T-helper 2 cell treated with Interferon-gamma antibody and Interleukin-4, amounts not matched to agents 100 ng/mL and 5 ng/mL, for 36 hours (primary cell): ENCODE measurements around the gene USP1. TPM values are rescaled to one million over a fixed set of nuclear protein-coding genes. Genes with fewer than 3 reads are reported as not detected.

ENCODE experiments used
- intact Hi-C: fragments of 100-400 bp; cut with micrococcal nuclease; formaldehyde crosslinking; loops from one replicate; pipeline ENCODE4 v1.15.1; 2023
- total RNA-seq: library from RNA; stranded (reverse); gene quantifications from 2 replicates; pipeline ENCODE4 v1.2.3, GENCODE V29; 2022

The USP1 gene
- total RNA-seq, 1 donor from 2014 or later, result 79.6 TPM

DNA sequence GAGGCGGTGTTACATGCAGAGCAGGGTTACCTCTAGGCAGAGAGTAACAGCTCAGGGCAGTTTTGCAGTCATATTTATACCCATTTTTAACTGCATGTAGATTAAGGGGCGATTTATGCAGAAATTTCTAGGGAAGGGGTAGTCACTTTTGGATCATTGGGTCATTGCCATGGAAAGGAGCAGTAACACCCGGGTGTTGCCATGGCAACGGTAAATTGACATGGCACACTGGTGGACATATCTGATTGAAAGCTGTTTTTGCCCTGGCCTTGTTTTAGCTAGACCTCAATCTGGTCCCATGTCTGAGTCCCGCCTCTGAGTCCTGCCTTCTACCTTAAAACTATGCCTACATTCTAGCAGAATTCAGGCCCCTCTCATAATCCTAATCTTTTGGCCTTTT lies 11.8 kb upstream of the USP1 start:
- intact Hi-C loops, result no loop called here

DNA sequence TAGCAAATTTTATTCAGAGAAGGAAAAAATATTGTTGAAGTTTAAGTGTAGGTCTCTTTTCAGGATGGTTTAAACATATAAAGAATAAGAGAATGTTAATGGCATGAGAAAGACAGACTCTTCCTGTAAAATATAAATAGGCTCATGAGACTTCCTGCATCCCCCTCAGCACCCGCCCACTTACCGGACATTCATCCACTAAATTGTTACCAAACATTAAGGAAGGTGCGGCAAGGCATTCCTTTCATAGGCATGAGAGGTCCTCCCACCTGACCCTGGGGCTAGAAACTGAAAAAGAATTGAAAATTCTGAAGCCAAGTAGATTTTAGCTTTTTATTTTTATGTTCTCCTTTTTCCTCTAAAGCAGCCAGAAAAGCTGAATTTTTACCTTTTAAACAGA lies 10.6 kb upstream of the USP1 start:
- intact Hi-C loops, result no loop called here

DNA sequence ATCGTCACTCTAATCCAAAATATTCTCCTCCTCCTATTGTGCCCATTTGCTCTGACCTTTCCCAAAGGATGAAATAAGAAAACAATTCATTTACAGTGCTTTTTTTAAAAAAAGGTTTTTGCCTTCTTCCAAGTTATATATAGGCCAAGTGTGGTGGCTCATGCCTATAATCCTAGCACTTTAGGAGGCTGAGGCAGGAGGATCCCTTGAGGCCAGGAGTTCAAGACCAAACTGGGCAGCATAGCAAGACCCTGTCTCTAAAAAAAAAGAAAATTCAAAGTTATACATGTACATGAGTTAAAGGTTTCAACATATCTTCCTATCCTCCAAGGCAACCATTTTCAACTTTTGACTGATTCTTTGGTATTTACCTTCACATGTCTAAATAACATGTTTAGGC lies 10.1 kb upstream of the USP1 start:
- intact Hi-C loops, result no loop called here

DNA sequence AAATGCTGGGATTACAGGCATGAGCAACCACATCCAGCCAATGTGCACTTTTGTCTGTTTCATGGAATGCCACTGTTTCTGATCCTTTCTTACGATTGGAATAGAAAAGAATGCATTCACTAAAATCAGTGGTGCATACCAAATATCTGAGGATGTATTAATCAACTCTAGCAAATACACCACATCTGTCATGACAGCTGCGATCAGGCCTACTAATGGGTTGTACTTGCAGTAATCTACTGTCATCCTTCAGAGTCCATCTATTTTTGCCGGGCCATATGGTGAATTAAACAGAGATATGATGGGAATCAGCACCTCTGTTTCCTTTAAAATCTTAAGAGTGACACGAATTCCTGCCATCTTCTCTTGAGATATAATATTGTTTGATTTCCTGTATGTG lies 8.5 kb upstream of the USP1 start:
- intact Hi-C loops, result no loop called here

DNA sequence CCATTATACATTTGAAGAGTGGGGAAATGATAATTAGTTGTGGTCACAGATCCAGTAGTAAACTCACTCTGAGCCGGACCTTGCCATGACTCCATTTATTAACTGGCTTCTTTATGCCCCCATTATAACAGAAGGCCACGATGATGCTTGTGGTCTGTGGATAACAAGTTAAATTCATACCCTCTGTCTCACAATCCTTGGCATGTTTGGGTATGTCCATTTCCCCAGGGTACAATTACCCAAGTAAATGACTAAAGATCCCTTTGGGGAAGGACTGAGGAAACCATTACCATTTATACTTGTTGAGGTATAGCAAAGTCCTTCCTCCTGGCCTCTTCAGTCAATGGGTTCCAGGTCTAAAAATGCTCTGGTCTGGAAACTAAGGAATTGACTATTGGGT lies 7.3 kb upstream of the USP1 start:
- intact Hi-C loops, result no loop called here

DNA sequence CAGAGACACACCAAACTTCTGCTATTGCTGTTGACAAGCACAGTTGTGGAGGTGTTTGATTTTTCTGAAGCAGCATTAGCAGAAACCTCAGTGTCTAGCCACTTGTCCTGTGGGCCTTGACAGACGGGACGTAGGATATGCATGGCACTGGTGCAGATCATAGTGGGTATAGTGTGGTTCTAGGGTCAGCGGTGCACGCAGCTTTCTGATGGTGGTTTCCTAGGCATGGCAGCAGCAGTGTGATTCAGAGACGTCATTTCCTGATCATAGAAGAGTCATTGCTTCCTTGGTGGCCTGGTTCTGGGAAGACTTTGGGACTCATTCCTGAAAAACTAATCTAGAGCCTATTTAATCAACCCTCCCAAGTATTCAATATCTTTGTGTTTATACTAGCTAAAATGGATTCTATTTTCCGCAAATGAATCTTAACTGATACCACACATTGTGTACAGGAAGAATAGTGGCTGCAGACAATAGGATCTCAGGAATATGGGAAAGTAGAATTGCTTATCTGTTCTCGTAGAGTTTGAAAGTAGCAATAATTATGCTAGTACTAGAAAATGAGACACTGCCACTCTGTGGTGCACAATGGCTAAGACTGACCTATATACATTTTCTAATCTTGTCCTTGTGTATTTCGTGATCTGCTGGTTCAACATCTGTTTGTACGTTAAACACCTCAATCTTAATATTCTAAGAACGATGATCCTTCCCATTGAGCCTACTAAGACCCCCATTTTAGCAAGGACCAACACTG lies 2.8 kb upstream of the USP1 start:
- intact Hi-C loops, result no loop called here

DNA sequence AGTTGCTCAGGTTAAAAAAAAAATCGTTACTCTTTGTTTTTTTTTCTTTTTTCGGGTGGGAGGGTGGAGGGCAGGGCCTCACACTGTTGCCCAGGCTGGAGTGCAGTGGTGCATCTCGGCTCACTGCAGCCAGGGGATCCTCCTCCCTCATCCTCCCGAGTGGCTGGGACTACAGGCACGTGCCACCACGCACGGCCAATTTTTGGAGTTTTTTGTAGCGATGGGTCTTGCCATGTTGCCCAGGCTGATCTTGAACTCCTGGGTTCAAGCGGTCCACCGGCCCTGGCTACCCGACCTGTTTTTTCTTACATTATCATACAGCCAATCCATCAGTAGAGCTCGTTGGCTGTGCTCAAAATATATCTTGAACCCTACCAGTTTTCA lies 2.2 kb upstream of the USP1 start:
- intact Hi-C loops, result loop anchor here (5.0 kb wide), 3 partner anchors 707 to 1088 kb away; partner anchors contain the start of genes ALG6, EFCAB7, ITGB3BP and TM2D1

DNA sequence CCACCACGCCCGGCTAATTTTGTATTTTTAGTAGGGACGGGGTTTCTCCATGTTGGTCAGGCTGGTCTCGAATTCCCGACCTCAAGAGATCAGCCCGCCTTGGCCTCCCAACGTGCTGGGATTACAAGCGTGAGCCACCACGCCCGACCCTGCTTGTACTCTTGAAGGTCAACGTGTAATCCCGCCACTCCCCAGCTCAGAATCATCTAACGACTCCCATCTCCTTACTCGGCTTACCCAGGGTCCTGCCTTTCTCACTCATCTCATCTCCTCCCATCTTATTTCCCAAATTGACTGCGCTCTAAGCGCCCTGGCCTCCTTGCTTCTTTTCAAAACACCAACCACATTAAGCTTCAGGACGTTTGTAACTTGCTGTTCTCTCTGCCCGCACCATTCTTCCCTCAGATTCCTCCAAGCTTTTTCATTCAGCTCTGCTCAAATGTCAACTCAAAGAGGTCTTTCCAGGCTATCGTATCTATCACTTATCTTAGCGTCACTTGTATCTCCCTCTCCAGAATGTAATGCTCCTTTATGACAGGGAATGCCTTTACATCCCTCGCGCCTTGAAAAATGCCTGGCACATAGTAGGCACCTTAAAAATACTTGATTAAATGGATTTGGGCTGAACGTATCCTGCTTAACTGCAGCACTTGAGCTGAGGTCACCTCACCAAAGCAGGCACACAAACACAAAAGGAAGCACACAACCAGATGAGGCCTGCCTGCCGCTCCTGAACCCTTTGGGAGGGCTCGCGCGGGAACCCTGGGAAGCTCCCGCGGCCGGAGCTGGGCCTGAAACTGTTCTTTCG lies 1.4 kb upstream of the USP1 start:
- intact Hi-C loops, result loop anchor here (1.0 to 5.0 kb wide), 7 partner anchors 253 to 1357 kb away; partner anchors contain the start of genes ALG6, ATG4C, DOCK7 and EFCAB7

DNA sequence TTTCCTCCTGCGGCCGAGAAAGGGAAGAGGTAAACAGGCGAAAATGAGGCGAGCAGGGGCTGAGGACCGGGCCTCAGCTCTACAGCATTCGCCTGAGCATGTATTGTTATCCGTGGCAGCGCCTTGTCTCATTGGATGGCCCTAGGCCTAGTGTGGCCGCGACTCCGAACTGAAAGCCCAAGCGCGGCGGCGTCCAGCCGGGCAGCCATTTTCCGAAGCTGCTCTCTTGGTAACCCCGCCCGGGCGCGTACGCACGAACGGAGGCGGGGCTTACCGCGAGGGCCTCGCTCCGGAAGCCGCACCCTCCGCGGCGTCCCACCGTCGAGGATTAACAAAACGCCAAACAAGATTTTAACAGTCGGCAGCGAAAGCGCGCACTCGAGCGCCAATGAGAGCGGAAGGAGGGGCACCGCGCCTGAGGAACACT lies 797 bp upstream of the USP1 start:
- intact Hi-C loops, result loop anchor here (1.0 to 5.0 kb wide), 7 partner anchors 253 to 1357 kb away; partner anchors contain the start of genes ALG6, ATG4C, DOCK7 and EFCAB7

DNA sequence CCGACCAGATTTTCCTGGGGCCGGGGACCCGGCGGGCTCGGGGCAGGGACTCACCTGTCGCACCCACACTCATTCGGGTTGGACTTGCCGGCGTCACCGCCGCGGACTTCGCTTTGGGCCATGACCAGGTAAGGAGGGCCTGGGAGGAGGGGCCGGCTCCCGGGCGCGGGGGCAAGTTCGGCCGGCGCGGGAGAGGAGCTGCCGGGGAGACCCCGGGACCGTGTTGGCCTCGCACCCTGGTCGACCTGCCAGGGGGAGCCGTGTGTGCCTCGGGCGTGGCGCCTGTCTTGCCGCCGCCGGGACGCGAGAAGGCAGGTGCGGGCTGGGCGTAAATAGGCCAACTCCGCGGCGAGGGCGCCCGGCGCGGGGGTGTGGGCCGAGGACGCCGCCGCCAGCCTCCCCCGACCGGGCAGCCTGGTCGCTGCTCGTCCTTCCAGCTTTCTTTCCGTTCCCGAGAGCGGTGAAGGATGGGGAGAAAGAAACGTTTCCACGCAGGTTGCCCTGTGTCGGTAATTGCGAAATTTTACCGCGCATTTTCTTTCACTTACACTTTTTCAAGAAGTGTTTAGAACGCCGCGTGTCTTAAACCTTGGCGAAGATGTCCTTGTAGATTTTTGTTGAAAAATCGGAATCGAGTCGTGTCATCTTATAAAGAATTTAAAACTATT lies 558 bp downstream of the USP1 start:
- intact Hi-C loops, result loop anchor here (2.0 to 5.0 kb wide), 5 partner anchors 251 to 1359 kb away; partner anchors contain the start of genes ALG6, DOCK7, EFCAB7 and ITGB3BP

DNA sequence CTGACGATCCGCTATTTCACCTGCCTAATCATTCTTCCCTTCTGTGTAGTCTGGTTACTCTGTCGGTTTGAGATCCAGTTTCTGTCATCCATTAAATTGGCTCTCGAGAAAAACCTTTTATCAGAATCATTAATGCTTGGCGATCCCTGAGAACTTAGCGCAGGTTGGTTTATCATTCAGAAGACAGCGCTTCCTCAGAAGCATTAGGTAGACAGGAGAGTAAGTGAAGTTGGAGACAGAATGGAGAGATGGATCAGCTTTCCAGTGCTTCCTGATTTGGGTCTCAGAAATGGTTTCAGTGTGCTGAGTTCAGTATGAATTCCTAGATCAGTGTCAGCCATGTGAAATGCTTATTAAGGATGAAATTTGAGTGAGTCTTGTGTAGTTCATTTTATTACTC lies 1.3 kb downstream of the USP1 start:
- intact Hi-C loops, result loop anchor here (5.0 kb wide), 3 partner anchors 711 to 1084 kb away; partner anchors contain the start of genes ALG6, EFCAB7, ITGB3BP and TM2D1

DNA sequence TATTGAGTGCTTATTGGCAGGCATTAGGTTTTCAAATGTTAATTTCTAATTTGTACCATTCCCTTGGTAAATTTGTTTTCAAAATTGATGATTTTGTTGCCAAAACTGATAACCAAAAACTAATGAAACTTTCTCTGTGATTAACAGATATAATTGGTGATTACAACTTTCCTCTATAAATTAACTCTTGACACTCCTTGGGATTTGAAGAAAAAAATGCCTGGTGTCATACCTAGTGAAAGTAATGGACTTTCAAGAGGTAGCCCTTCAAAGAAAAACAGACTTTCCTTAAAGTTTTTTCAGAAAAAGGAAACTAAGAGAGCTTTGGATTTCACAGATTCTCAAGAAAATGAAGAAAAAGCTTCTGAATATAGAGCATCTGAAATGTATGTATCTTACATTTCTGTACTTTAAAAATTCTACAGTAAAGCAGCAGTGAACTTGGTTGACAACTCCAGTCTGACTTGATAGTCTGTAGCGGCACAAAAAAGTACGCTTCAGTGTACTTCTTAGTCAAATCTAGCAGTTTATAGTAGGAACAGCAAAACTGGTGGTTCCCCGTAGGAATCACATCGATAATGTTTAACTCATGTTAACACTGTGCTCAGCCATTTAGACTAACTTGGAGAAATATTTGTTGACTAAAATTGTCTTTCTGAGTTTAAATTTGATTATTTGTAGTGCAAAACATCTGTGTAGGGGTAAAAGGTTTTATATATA lies 3.0 kb downstream of the USP1 start:
- intact Hi-C loops, result loop anchor here (5.0 kb wide), 3 partner anchors 713 to 1082 kb away; partner anchors contain the start of genes ALG6, EFCAB7, ITGB3BP and TM2D1

DNA sequence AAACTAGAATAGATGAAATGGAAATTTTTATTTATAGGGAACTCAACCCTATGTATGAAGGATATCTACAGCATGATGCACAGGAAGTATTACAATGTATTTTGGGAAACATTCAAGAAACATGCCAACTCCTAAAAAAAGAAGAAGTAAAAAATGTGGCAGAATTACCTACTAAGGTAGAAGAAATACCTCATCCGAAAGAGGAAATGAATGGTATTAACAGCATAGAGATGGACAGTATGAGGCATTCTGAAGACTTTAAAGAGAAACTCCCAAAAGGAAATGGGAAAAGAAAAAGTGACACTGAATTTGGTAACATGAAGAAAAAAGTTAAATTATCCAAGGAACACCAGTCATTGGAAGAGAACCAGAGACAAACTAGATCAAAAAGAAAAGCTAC lies 7.9 kb downstream of the USP1 start:
- intact Hi-C loops, result no loop called here

DNA sequence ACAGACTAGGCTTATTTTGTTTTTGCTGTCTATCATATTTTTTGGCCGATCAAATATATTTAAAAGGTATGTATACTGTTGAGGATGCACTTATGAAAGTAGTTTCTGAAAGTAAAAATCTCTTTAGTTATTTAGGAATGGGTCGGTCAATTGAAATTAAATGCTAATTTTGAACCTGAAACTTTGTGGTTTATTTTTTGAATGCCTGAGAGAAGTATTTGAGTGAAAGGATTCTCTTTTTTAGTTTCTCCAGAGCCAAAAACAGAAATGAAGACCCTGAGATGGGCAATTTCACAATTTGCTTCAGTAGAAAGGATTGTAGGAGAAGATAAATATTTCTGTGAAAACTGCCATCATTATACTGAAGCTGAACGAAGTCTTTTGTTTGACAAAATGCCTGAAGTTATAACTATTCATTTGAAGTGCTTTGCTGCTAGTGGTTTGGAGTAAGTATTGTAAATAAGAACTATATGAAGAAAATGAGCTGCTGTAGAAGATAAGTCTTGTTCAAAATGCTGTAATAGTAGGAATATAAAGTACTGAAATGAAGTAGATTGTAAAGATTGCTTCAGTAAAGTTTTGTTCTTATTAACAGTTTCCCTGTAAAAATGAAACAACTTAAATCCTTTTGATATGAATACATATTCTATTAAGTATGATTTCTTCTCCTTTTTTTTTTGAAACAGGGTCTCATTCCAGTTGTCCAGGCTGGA lies 11.5 kb downstream of the USP1 start:
- intact Hi-C loops, result no loop called here

DNA sequence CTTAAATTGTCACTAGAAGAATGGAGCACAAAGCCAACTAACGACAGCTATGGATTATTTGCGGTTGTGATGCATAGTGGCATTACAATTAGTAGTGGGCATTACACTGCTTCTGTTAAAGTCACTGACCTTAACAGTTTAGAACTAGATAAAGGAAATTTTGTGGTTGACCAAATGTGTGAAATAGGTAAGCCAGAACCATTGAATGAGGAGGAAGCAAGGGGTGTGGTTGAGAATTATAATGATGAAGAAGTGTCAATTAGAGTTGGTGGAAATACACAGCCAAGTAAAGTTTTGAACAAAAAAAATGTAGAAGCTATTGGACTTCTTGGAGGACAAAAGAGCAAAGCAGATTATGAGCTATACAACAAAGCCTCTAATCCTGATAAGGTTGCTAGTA lies 13.5 kb downstream of the USP1 start:
- intact Hi-C loops, result no loop called here

DNA sequence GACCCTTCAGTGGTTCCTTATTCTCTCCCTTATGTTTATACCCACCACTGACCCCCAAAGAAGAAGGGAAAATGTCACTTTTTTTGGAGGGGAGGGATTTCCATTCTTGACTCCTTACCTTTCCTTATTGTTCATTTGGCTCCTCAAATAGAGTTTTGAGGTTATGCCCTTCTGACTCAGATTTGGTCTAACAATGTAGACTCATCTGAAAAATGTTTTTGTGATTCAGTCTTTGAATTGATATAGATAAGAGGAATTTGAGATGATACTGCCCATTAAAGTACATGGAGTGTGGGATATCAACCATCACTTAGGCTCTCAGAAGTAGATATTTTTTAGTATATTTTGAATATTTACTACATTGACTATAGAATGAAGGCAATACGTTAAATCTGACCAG lies 16.1 kb downstream of the USP1 start:
- intact Hi-C loops, result no loop called here

DNA sequence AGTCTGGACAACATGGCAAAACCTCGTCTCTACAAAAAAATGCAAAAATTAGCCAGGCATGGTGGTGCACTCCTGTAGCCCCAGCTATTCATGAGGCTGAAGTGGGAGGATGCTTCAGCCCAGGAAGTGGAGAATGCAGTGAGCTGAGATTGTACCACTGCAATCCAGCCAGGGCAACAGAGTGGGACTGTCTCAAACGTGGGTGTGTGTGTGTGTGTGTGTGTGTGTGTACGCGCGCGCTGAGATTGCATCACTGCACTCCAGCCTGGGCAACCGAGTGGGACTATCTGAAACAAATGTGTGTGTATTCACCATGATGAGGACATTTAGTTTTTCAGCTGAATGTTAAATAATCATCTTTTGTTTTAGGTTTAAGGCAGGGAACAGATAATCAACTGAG lies 21.1 kb downstream of the USP1 start:
- intact Hi-C loops, result no loop called here

DNA sequence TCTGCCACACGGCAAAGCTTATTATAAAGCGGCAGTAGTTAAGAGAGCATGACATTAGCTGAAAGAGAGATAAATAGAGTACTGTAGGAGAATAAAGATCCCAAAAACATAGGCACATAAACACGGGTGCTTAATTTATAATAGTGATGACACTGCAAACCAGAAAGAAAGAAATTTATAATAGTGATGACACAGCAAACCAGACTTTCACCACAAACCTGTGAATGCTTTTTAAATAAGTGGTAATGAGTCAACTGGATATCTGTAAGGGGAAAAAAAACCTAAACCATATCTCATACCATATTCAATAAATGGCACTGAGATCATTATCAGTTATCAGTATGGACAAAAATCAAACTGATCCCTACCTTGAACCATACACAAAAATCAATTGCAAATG lies 25.5 kb downstream of the USP1 start:
- intact Hi-C loops, result no loop called here

DNA sequence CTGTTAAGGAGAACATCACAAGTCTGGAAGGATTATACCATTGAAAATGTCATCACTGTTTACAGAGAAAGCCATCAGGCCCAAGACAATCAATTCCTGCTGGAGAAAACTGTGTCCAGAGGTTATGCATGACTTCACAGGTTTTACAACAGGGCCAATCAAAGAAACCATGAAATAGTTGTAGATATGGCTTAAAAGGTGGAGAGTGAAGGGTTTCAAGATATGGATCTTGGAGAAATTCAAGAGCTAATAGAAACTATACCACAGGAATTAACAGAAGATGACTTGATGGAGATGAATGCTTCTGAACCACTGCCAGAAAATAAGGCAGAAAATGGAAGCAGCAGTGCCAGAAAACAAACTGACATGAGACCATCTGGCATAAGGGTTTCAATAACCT lies 30.2 kb downstream of the USP1 start:
- intact Hi-C loops, result no loop called here

DNA sequence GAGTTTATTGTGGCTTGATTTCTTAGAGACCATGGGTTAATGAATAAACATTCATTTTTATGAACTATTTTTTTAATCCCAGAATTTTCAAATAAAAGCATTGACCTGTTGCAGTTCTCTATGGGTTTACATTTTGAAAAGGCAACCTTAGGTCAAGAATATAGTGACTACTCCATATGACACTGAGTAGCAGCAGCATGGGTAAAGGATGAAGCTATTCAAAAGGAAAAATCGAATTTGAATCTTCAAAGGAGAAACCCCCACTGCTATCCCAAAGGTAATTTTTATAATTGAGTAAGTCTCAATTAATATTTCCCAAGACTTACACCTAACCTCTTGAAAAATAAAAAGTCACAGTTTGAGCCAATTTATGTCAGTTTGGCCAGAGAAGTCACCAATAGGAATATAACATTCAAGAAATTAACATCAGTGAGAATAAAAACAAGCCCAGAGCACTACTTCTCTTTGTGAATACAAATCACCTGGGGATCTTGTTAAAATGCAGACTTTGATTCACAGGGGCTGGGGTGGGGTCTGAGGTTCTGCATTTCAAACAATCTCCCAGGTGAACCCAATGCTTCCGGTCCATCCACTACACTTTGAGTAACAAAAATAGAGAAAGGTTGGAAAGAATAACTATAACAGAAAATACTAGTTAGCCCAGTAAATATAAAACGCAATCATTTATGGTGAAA lies 39.8 kb downstream of the USP1 start:
- intact Hi-C loops, result no loop called here
